Stimulated activated CD4-positive, alpha-beta T cell treated with anti-CD3 and anti-CD28 coated beads, TNF-alpha, amount 100 ng/mL, for 48 hours (primary cell): Measurements from ENCODE around the gene SPAG16.

Experiments
- DNase-seq, 3 donors: peaks; one replicate each; pipeline ENCODE4 v3.0.0-alpha.2; 2020; ENCODE audit warnings: low read depth in 3 of 3

SPAG16 gene

DNA sequence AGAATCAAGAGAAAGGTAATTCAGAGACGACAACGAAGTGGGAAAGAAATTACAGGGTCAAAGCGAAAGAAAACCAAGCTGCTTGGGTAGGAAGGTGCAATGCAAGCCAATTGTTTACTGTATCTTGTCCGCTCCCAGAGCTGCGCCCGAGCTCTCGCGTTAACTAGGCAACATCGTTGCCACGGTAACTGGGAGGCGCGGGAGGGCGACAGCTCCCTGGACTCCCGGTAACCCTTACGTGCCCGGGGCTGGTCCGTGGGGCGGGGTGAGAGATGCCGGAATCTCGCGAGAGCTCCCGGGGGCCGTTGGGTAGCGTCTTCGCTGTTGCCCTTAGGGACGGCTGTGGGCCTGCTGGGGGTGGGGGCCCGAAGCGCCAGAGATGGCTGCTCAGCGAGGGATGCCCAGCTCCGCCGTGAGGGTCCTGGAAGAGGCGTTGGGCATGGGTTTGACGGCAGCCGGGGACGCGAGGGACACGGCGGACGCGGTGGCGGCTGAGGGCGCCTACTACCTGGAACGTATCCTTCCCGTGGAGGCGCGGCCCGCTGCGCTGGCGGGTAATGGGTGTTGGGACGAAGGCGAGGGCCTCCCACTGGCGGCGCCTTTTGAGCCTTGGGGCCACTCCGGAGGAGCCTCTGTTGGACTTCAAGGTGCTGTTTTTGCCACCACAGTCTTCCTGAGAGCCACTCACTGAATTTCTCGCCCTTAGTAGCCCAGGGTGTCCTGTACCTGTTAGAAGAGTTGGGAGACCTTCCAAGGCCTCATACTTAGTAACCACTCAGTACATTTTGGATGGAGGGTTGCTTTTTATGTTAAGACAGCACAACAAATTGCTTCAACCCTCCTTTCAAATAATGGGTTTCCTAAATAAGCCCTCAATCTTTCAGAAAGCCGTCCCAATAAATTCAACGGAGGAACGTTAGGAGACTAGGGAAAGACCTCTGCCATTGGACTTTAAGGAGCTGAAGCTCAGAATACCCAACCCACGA lies at the start of gene SPAG16:
TSS of gene SPAG16 (plus strand) at position 360 of the 986 bp plus-strand sequence.
- DNase-seq, result peak; percentile 94 to 96 (median 96)

DNA sequence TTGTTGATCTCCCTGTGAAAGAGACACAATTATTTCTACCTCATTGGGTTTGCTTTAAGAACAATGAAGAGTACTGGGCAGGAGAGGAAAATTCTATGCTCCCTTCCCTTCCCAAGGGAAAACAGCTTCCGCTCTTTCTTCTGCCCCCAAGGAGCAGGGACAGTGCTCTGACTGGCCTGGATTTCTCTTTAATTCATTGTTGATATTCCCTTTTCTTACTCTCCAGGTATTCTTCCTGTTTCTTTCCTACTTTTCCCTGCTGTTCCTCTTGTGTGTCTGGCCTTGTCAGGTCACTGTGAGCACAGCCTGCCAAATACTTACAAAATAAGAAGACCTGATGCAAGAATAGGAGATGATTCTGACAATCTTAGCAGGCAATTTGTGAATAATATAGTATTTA lies 49.6 kb upstream of the SPAG16 start:
- no peak for DNase-seq

DNA sequence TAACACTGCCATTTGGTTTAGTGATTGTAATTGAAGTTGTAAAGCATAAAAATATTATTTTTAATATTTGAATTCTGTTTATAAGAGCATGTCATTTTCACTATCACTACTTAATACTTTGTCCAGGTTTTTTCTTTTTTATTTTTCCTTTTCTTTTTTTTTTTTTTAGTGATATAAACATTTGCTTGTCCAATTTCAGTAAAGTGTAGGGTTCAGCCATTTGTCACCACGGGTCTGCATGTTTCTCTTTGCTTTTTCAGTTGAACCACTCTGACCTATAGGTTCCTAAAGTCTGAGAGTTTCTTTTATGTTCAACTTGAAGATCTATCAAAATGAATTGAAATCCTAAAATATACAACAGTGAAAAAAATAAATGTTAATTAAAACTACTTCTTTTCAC lies 48.5 kb upstream of the SPAG16 start:
- no peak for DNase-seq

DNA sequence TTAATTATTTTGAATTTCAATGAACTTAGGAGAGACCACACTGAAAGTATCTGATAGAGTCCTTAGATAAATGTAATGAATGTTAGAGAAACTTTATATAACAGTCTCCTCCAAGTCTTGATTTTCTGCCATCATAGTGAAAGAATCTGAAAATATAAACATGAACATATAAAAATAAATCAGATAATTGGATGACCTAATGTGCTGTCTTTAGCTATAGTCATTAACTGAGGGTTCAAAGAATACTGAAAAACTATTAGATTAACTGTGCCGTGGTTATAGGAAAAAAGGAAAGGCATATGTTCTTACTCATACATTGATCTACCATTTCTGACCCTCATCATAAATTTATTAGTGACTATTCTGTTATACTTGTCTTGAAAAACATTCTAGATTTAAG lies 47.0 kb upstream of the SPAG16 start:
- no peak for DNase-seq

DNA sequence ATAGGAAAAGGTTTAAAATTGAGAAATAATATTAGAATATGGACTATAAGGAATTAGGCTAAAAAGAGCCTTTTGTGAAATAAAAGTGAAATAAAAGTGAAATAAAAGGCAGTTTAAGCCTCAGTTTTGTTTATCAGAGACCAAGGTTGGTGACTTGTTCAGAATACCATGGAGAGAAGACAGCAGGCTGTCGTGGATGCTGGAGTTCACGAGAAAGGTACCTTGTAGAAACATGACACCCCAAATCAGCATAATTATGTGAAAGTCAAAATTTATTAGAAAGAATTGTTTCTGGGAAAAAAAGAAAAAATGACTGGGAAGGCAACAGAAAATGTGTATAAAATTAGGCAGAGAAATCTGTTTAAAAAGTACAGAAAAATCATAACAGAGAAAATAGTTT lies 46.5 kb upstream of the SPAG16 start:
- DNase-seq, result no peak

DNA sequence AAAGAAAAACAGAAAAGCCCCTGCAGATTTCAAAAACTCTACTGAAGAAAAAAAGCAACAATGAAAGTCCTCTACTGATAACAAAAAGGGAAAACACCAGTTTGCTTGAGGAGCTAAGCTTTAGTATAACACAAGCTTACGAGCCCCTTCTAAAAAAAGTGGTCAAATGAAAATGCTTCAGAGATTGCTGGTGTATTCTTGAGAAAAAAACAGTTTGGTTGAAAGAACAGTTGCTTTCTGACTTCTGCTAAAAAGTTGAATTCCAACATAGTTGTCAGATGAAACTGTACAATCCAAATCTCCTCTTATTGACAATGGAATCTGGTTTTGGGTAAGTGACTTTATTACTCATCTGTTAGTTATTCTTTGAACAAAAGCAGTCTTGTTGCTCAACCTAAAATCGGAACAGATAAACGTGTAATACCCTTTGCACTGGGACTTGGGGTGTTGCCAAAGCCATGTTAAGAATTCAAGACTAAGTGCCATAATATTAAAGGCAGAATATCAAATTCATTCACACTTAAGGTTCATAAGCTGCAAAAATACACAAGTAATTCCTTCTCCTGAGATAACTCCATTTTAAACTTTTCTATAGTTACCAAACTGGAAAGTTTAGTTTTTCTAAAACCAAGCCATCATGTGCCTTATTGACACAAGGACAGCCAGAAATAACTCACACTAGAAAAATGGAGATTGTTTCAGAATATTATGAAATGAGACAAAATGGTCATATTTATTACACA lies 45.3 kb upstream of the SPAG16 start:
- DNase-seq, result no peak

DNA sequence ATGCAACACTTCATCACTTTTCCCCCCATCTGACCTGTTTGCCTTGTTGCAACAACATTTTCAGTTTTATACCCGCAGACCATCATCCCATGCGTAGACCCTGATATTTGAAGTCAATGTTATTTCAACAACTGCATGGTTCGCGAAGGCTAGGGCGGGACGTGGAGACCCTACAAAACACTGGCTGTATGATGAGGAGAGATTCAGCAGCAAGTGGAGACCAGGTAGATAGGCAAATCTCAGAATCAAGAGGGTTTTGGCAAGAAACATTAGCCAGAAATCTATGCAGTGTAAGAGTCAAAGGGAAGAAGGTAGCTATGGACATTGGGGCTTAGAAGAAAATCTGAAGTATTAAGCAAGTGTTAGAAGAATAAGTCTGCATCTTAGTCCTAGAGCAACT lies 42.4 kb upstream of the SPAG16 start:
- DNase-seq, result no peak

DNA sequence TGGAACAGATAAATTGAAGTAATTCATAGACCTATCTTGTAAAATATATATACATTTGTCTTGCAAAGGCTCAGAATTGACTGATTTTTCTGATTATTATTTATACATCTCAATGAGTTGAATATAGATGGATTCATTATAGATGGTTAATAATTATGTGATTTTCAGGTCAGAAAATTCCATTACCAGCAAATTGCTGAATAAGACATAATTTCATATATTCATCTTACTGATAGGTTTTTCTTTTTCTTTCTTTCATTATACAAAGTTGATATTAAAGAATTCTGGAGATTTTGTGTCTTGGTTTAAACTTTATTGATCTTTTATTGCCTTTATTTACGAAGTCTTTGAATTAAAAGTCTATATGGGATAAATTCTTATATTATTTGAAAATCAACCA lies 41.6 kb upstream of the SPAG16 start:
- no peak for DNase-seq

DNA sequence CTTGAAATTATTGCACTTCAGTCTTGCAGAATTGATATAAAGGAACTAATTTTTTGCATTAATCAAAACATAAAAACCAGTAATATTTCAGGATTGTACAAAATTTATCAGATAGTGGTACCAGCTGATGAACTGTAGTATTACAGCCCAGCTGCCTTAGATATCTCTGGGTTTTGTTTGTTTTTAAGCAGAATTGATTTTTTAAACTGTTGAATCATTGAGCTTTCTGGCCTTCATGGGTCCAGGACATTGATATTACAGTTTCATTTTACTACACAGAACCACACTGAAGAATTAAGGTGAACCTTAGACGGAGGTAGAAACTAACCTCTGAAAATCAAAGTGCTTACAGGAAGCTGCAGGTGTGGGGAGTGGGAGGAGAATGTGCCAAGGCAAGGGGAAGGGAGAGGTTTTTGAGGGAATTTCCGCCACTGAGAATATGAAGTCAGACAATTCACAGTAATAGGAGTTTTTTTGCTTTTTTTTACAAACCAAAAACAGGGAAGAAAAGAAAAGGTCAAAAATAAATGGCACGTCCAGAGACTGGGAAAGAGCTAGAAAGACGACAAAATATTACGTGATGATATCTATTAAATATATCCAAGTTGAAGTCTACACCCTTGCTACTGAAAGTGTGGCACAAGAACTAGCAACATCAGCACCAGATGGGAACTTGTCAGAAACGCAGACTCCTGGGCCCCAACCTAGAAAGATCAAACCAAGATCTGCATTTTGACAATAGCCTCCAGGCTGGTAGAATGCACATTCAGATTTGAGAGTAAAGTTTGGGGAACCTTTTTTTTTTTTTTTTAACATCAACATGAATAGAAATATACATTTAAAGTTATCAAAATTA lies 40.8 kb upstream of the SPAG16 start:
- DNase-seq, result no peak

DNA sequence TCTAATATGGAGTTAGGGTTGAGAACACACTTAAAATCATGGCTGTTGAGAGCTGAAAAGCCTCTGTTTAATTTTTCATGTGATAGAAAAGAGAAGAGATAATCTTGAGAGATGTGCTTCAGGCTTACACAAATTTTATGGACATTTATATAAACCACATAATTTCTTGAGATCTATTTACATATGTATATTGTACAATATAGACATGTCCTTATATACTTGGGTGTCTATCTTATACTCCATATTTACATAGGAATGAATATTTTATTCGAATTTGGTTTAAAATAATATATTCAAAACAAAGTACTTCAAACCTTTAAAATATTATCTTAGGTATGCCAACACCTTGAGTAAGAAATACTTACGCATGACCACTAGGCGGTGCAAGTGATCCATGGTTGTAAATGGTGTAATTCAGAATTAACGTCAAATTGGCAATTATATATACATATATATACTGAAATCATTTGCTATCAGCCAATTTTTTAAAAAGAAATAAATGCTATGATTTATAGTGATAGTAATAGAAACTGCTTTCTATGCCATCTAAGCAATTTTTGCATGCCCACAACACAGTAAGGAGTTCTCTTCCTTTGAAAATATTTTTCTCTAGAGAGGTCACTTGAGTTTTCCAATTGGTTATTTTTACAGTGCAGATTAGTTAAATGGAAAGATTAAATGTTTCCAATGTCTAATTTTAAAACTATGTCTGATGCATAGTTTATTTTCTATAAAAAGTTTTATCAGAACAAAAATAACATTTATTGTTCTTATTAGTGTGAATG lies 37.6 kb upstream of the SPAG16 start:
- peak in 2 of 3 donors; percentile 15 to 53 for DNase-seq

DNA sequence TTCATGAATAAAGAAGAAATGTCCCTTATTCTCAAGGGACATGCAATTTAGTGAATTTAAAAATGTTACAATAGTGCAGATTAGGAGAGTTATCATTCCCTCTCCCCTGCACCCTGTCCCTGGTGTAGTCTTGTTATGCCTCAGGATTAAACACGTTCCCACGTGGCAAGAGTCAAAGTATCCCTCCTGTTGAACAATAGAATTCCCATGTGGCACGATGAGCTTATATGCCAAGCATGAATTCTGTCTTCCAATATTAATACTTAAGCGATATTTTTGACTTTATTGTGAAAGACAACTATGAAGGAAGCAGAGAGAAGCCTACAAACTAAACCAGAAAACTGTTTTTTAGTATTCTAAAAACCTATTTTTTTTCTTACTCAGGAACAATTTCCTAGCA lies 36.7 kb upstream of the SPAG16 start:
- DNase-seq, result no peak

DNA sequence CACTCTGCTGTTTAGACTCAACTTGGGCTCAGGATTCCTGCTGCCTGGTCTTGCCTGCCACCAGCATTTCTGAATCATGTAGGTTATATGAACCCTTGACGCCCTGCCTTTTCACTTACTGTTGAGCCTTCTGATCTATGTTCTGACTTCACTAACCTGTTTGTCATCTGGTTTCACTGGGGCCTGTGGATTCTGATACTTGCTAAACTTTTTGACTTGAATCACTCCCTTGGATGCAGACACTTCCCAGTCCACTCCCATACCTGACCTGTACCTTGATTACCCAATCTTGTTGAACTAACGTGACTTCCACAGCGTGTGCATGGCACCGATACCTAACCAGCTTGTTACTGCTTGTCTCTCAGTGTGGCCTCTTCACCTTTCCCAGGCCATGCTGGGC lies 35.6 kb upstream of the SPAG16 start:
- no peak for DNase-seq

DNA sequence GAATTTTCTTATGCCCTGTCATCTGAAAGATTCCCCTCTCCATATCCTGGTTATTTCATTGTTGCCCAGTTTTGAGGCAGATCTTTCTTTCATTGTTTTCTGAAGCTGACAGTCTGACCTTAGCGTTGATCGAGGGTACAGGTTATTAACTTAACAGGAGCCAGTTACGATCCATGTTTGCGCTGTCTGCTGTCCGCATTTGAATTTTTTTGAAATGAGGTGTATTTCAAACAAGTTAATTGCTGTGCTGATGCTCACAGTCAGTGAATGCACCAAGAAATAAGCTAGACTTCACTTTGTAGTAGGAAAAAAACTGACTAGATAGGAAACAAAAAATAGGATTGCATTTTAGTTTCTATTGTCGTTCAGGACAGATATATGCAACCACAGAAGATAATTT lies 34.8 kb upstream of the SPAG16 start:
- no peak for DNase-seq

DNA sequence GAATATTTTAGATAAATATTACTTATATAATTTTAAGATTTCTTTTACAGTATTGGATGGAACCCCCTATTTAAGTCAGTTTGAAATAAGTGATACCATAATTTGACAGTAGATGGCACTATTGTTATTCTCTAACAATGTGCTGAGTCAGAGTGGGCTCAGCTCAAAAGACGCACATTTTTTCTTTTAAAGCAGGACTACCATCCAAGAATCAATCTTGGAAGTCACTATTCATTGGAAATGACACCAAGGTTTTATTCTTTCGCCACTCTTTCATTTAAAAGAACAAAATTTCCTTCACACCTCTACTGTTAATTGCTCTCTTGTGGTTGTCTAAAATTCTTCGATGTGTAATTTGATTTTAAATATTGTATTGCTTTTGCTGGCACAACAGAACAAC lies 32.6 kb upstream of the SPAG16 start:
- no peak for DNase-seq

DNA sequence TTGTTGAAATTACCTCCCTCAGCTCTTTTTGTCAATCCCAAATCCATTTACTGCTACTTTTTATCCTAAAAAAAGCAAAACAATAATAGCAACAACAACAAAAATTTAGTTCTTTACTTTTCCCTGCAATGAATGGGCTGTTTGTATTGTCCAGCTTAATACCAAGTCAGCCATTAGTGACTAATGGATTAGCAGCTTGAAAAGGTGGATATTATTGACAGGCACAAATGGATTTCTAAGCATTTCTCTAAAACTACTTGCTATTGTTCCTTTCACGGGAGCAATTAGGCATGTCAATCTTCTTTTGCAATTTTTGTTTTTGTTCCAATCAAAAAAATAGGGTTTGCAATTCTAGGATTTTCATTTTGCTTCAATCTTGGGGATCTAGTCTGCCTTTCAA lies 32.1 kb upstream of the SPAG16 start:
- DNase-seq, result no peak

DNA sequence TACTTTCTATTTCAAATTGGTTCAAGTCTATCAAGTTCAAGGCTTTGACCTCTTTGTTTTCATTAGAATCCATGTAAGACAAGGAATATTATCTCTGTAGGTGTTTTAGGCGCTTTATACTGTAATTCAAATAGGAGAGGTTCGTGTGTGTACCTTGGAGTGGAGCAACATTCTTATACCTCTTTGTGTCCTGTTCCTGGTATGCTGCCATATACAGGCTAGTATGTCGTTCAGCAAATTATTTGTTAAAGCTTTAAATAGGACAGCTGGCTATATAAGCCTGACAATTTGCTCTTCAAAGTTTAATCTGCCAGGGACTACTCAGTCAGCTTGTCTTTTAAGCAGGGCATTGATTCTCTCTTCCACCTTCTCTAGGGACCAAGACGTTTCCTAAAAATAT lies 31.1 kb upstream of the SPAG16 start:
- no peak for DNase-seq

DNA sequence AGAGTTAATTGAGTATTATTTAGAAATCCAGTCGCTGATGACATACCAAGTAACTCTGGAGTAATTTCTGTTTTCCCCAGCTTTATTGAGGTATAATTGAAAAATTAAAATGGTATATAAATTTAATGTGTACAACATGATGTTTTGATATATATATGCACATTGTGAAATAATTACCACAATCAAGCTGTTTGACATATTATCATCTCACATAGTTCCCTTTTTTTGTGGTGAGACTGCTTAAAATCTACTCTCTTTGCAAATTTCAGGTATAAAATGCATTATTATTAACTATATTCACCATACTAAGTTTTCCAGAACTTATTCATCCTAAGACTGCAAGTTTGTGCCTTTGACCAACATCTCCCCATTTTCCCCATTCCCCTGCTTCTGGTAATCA lies 25.0 kb upstream of the SPAG16 start:
- DNase-seq, result no peak

DNA sequence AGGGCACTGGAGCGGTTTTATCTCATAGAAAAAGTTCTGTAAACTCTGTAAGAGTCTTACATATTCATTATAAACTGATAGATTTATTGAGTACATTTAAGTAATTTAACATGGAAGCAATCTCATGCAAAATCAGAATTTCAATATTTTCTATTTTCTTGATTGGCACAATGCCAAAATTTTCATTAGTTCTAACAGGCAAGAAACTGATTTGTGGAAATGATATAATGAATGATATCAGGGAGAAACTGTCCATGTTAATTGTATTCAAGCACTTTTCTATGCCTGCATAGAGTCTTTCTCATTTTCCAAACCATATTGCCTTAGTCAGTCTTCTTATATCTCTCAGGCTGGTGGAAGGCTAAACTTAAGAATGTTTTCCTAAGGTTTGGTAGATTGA lies 23.0 kb upstream of the SPAG16 start:
- DNase-seq, result no peak

DNA sequence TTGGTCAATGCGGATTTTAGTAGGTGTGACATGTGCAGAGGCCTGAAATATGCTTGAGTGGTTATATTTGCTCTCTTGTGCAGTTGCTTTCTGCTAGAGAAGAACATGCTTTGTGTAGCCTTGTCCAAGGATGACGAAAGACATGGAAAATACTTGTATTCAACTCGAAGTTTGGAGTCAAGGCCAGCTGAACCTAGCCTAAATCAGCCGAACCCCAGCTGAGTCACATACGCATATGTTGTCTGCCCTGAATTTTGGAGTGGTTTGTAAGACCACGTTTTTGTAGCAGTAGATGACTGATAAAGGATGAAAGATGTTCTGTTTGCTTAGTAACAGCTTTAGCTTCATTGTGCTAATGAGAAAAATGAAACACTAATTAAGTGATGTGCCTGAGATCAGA lies 22.5 kb upstream of the SPAG16 start:
- DNase-seq, result no peak

DNA sequence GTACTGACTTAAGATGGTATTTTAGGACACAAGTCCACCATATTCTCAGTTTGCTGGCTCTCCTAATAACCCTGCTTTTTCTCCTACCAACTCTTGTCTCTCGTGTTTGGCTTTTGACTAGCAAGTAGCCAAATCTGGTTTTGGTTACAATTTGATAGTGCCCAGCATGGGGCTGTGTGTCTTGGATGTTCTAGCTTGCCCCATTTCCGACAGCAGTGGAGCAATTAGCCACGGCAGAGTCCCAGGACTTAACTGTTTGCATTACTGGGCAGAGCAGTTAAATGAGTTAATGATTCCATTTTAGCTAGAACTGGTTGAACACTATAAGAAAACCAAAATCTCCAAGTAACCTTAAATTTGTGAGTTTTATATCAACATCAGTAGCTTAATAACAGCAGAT lies 18.6 kb upstream of the SPAG16 start:
- DNase-seq, result no peak

DNA sequence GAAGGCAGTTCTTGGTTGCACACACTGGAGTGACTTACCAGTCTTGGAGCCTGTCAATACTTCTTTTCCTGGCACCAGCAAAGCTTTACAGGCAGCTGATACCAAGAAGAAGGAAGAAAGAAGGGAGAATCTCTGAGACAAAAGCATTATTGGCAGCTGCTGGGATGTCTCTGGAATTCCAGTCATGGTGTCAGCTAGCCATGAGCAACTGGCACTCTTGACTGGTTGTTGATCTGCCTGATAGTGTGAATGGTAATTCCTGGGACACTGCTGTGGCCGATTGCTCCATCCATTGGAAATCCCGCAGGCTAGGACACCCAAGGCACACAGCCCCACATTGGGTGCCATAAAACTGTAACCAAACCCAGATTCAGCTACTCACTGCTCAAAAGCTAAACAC lies 17.8 kb upstream of the SPAG16 start:
- DNase-seq, result no peak
